Activated naive CD8-positive, alpha-beta T cell treated with anti-CD3 and anti-CD28 coated beads for 36 hours (primary cell): ENCODE measurements around the gene SLC35D1. TPM values are rescaled to one million over a fixed set of nuclear protein-coding genes. Genes with fewer than 3 reads are reported as not detected.
"Not testable (repeated sequence)": the region's sequence is repeated elsewhere in the genome, so short reads cannot be mapped to it uniquely, and the experiment has no call there.

Source experiments
- DNase-seq: peaks from one replicate; pipeline ENCODE4 v3.0.0; 2021
- H3K27ac Mint-ChIP-seq: one replicate; pipeline ENCODE4 v1.8.0; 2022; ENCODE audit warnings: mild to moderate bottlenecking, moderate library complexity, mixed read lengths
- H3K27me3 Mint-ChIP-seq: one replicate; pipeline ENCODE4 v1.8.0; 2022; ENCODE audit warnings: mild to moderate bottlenecking, mixed read lengths
- H3K36me3 Mint-ChIP-seq: one replicate; pipeline ENCODE4 v1.8.0; 2021; ENCODE audit warnings: mild to moderate bottlenecking, mixed read lengths
- H3K4me1 Mint-ChIP-seq: one replicate; pipeline ENCODE4 v1.8.0; 2021; ENCODE audit warnings: mixed read lengths
- H3K4me3 Mint-ChIP-seq: one replicate; pipeline ENCODE4 v1.8.0; 2022; ENCODE audit warnings: mild to moderate bottlenecking, moderate library complexity, mixed read lengths
- H3K9me3 Mint-ChIP-seq: one replicate; pipeline ENCODE4 v1.8.0; 2022; ENCODE audit warnings: mixed read lengths
- total RNA-seq, 2 experiments: library from RNA; stranded (reverse); gene quantifications; one replicate each; pipeline ENCODE4 v1.2.3, GENCODE V29; 2021

Gene SLC35D1
- total RNA-seq = 10 to 100 TPM; 12.1 to 12.6 TPM

DNA sequence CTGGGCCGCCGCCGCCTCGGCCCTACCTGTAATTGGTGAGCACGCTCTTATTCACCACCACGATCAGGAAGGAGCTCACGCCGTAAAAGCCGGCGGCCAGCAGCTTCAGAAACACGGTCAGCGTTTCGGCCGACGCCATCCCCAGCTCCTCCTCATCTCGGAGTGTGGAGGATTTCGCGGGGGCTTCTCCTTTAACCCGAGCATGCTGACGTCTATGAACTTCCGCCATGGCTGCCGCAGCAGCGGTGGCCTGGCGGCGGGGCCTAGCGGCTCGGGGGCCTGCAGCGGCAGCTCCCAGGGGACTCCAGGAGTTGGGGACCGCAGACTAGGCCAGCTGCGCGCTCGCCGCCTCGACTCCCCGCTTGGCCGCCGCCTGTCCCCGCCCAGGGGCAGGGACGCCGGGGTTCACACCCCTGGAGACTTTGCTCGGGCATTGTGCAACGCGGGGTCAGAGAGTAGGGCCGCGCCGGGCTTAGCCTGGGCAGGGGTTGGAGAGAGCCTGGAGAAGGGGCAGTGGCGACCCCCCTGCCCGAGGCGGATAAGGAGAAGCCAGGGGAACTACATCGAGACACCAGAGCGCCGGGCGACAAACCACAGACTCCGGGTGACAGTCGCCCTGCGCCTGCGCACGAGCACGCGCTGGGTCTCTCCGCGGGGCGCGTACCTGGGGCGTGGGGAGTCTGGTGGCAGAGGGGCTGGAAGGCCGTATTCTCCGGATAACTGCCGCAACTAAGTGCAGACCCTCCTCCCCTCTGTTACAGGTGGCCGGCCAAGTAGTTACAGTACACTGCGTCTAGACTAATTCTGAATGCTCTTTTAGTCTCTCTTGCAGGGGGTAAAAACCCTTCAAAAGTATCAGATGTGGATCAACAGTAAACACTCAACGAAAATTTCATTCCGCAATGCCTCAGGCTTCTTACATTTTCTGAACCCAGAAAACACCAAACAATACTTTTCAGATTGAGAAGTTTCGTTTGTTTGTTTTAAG, at the start of gene SLC35D1:
TSS of gene SLC35D1 (minus strand) at position 364 of the 988 bp plus-strand sequence. CDS start at position 229, 135 bp downstream.
- peaks cover 19% of the 10 kb centered on the region for H3K4me1 Mint-ChIP-seq
- H3K4me3 Mint-ChIP-seq = peak within 1 kb of the TSS; percentile 90
- H3K9me3 Mint-ChIP-seq = no peaks in the 10 kb centered on the region
- peak; percentile 76 for DNase-seq
- peak within 1 kb of the TSS; percentile 94 for H3K27ac Mint-ChIP-seq
- H3K36me3 Mint-ChIP-seq = peaks cover 8% of the 10 kb centered on the region
- no peaks in the 10 kb centered on the region for H3K27me3 Mint-ChIP-seq

- no peaks in the 10 kb centered on the region for H3K36me3 Mint-ChIP-seq
- no peak overlapping the region for H3K27ac Mint-ChIP-seq
- H3K4me3 Mint-ChIP-seq = no peak overlapping the region
- H3K27me3 Mint-ChIP-seq = no peaks in the 10 kb centered on the region
- no peaks in the 10 kb centered on the region for H3K9me3 Mint-ChIP-seq
- H3K4me1 Mint-ChIP-seq = no peaks in the 10 kb centered on the region
- DNase-seq = no peak
Observed at GRCh38 chr1:67103548-67103947, 49.6 kb upstream of the SLC35D1 start.

GRCh38 chr1:67100833-67101232, 46.9 kb upstream of the SLC35D1 start:
- Mint-ChIP-seq H3K36me3 (no peaks in the 10 kb centered on the region), H3K9me3 (no peaks in the 10 kb centered on the region), H3K4me1 (no peaks in the 10 kb centered on the region), H3K27me3 (no peaks in the 10 kb centered on the region), H3K27ac (no peak overlapping the region), H3K4me3 (no peak overlapping the region)
- no peak for DNase-seq

- H3K27me3 Mint-ChIP-seq = no peaks in the 10 kb centered on the region
- no peak overlapping the region for H3K27ac Mint-ChIP-seq
- no peak for DNase-seq
- H3K36me3 Mint-ChIP-seq = no peaks in the 10 kb centered on the region
- H3K4me3 Mint-ChIP-seq = no peak overlapping the region
- H3K4me1 Mint-ChIP-seq = no peaks in the 10 kb centered on the region
- H3K9me3 Mint-ChIP-seq = no peaks in the 10 kb centered on the region
Observed at GRCh38 chr1:67097305-67097704, 43.4 kb upstream of the SLC35D1 start.

DNA sequence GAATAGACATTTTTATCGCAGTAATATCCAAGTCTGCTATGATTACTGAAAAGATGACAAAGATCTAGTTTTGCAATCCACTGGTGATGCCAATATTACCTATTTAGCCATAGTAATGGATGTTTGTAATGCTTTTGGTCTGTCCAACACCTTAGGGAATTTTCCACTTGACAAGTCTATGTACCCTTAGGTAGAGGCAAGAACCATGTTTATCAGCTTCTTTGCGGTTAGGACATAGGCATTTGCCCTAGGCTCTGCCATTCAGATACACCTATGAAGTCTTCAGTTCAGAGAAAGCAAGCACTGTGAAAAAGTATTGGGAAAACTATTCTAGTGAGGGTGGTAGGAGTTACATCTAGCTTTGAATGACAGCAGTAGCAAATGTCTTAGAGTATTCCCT, 40.2 kb upstream of the SLC35D1 start:
- no peak for DNase-seq
- no peak overlapping the region for H3K4me3 Mint-ChIP-seq
- H3K27ac Mint-ChIP-seq = no peak overlapping the region

DNA sequence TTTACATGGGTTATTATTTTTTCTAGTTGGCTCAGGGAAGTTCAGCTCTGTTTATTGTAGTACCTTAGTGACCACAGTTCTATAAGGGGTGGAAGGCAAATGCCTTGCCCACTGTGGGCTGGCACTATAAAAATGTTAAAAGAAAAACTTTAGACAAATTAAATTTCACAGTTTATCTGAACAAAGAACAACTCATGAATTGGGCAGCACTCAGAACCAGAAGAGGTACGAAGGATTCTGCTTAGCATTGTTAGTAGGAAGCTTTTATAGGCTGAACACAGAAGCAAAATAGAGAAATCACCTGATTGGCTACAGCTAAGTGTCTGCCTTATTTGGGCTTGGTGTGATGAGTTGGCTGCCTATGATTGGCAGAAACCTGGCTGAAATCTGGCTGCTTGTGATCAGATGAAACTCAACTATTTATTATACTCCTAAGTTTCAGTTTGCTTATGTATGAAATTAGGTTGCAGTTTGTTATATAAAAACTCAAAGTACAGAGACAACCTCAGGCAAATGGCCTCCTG, 35.8 kb upstream of the SLC35D1 start:
- Mint-ChIP-seq H3K4me3 (no peak overlapping the region), H3K27me3 (no peaks in the 10 kb centered on the region), H3K27ac (no peak overlapping the region), H3K9me3 (peaks cover 4% of the 10 kb centered on the region), H3K36me3 (no peaks in the 10 kb centered on the region), H3K4me1 (no peaks in the 10 kb centered on the region)
- no peak for DNase-seq

More for the DNA sequence above, 40.2 kb upstream of the SLC35D1 start:
- H3K4me1 Mint-ChIP-seq = no peaks in the 10 kb centered on the region
- H3K9me3 Mint-ChIP-seq = peaks cover 4% of the 10 kb centered on the region
- H3K36me3 Mint-ChIP-seq = no peaks in the 10 kb centered on the region
- H3K27me3 Mint-ChIP-seq = no peaks in the 10 kb centered on the region

- Mint-ChIP-seq H3K4me1 (no peaks in the 10 kb centered on the region), H3K27me3 (no peaks in the 10 kb centered on the region), H3K36me3 (no peaks in the 10 kb centered on the region), H3K4me3 (no peak overlapping the region), H3K27ac (no peak overlapping the region), H3K9me3 (peaks cover 4% of the 10 kb centered on the region)
- no peak for DNase-seq
Observed at GRCh38 chr1:67088440-67088839, 34.5 kb upstream of the SLC35D1 start.

- H3K27ac Mint-ChIP-seq = no peak overlapping the region
- peaks cover 4% of the 10 kb centered on the region for H3K9me3 Mint-ChIP-seq
- no peaks in the 10 kb centered on the region for H3K36me3 Mint-ChIP-seq
- no peak for DNase-seq
- H3K4me1 Mint-ChIP-seq = no peaks in the 10 kb centered on the region
- H3K27me3 Mint-ChIP-seq = no peaks in the 10 kb centered on the region
- no peak overlapping the region for H3K4me3 Mint-ChIP-seq
Observed at GRCh38 chr1:67085326-67085725, 31.4 kb upstream of the SLC35D1 start.

GRCh38 chr1:67084765-67085318, 30.9 kb upstream of the SLC35D1 start:
- H3K36me3 Mint-ChIP-seq = no peaks in the 10 kb centered on the region
- H3K27me3 Mint-ChIP-seq = no peaks in the 10 kb centered on the region
- H3K9me3 Mint-ChIP-seq = peaks cover 3% of the 10 kb centered on the region
- no peak for DNase-seq
- no peaks in the 10 kb centered on the region for H3K4me1 Mint-ChIP-seq
- H3K4me3 Mint-ChIP-seq = no peak overlapping the region
- no peak overlapping the region for H3K27ac Mint-ChIP-seq

DNA sequence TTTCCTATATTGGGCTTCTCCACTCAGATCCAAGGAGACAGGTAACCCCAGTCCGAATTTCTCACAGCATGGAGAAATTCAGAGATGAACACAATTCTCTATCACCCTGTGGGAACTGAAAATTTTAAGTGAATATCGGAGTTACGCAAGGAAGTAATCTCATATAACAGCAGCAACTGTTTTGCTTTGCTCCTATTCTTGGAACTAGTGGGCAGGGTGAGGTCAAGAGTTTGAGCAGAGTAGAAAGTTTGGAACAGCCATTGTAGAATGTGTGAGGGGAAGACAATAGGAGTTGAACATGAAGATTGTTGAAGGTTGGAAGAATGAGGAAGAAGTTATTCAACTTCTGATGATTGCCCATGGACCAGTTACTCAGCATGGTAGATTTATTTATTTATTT, 24.3 kb upstream of the SLC35D1 start:
- H3K27me3 Mint-ChIP-seq = no peaks in the 10 kb centered on the region
- H3K36me3 Mint-ChIP-seq = peaks cover 2% of the 10 kb centered on the region
- no peaks in the 10 kb centered on the region for H3K4me1 Mint-ChIP-seq
- H3K4me3 Mint-ChIP-seq = no peak overlapping the region
- H3K27ac Mint-ChIP-seq = no peak overlapping the region
- H3K9me3 Mint-ChIP-seq = no peaks in the 10 kb centered on the region
- no peak for DNase-seq

GRCh38 chr1:67077593-67077992, 23.6 kb upstream of the SLC35D1 start:
- Mint-ChIP-seq H3K9me3 (peaks cover 3% of the 10 kb centered on the region), H3K4me1 (no peaks in the 10 kb centered on the region), H3K36me3 (peaks cover 2% of the 10 kb centered on the region), H3K27ac (no peak overlapping the region), H3K4me3 (no peak overlapping the region), H3K27me3 (no peaks in the 10 kb centered on the region)
- no peak for DNase-seq

GRCh38 chr1:67072749-67073148, 18.8 kb upstream of the SLC35D1 start:
- Mint-ChIP-seq H3K9me3 (peaks cover 16% of the 10 kb centered on the region), H3K4me3 (no peak overlapping the region), H3K27ac (no peak overlapping the region), H3K36me3 (peaks cover 5% of the 10 kb centered on the region), H3K27me3 (no peaks in the 10 kb centered on the region), H3K4me1 (no peaks in the 10 kb centered on the region)
- no peak for DNase-seq

- Mint-ChIP-seq H3K9me3 (peaks cover 23% of the 10 kb centered on the region), H3K36me3 (peaks cover 11% of the 10 kb centered on the region)
- H3K27me3 Mint-ChIP-seq, H3K4me3 Mint-ChIP-seq, H3K4me1 Mint-ChIP-seq, H3K27ac Mint-ChIP-seq, DNase-seq: not testable (repeated sequence)
Observed at GRCh38 chr1:67067655-67068054, 13.7 kb upstream of the SLC35D1 start.

- H3K36me3 Mint-ChIP-seq = peaks cover 8% of the 10 kb centered on the region
- no peak overlapping the region for H3K27ac Mint-ChIP-seq
- H3K27me3 Mint-ChIP-seq = no peaks in the 10 kb centered on the region
- H3K4me1 Mint-ChIP-seq = no peaks in the 10 kb centered on the region
- peaks cover 7% of the 10 kb centered on the region for H3K9me3 Mint-ChIP-seq
- no peak for DNase-seq
- H3K4me3 Mint-ChIP-seq = no peak overlapping the region
Observed at GRCh38 chr1:67062412-67062811, 8.5 kb upstream of the SLC35D1 start.

- Mint-ChIP-seq H3K27ac (no peak overlapping the region), H3K4me3 (no peak overlapping the region), H3K27me3 (no peaks in the 10 kb centered on the region), H3K36me3 (no peaks in the 10 kb centered on the region), H3K4me1 (no peaks in the 10 kb centered on the region), H3K9me3 (no peaks in the 10 kb centered on the region)
- no peak for DNase-seq
Observed at GRCh38 chr1:67061266-67061665, 7.3 kb upstream of the SLC35D1 start.
